K562 (cell line): ENCODE results near the gene DNAJB12. TPM values are rescaled to one million over a fixed set of nuclear protein-coding genes. Genes with fewer than 3 reads are reported as not detected.
A peak's percentile ranks its signal among the peaks of the same experiment; 100 is the strongest.

Experiments
- ATAC-seq: fragments of 200-7000 bp; cut with Tn5 transposase; 3 replicates; pipeline ENCODE4 v1.9.1; 2020; ENCODE audit warnings: moderate library complexity
- BruUV-seq: library from RNA; stranded (reverse); fragments of 400-500 nt; replicated peaks from 2 replicates; lab custom pipeline; 2021; lab: Mats Ljungman, UMichigan
- CTCF ChIA-PET: fragments of 300-600 bp; formaldehyde crosslinking; extraction: SDS; loops from one replicate; lab custom pipeline; 2021; ENCODE audit warnings: low intra/inter-chr PET ratio; lab: Yijun Ruan, JAX
- POLR2A ChIA-PET: fragments of 300-600, 350-650 bp; sonication (Branson Sonifier 250); formaldehyde crosslinking; extraction: SDS; loops from one replicate; lab custom pipeline; 2021; ENCODE audit warnings: antibody characterized with exemption, inconsistent platforms; lab: Yijun Ruan, JAX
- DNase-seq, 4 experiments: peaks; one replicate each; pipeline versions ENCODE4 v3.0.0 to v3.0.0-alpha.2; 2011 to 2018; ENCODE audit warnings: low spot score in 3 of 4, mixed read lengths in 3 of 4; ENCODE audit errors: extremely low read depth in 1 of 4
- FAIRE-seq: peaks from 2 replicates; lab custom pipeline; 2011; peaks lifted over from hg19 to GRCh38; lab: Jason Lieb, UNC
- H2AFZ ChIP-seq: 2 replicates; pipeline ENCODE4 v1.6.0; 2011; ENCODE audit warnings: low read depth, low read length, control low read depth, inconsistent platforms
- H3K27ac ChIP-seq: fragments of 200-600 bp; 3 replicates; pipeline ENCODE4 v1.8.0; 2011; ENCODE audit warnings: low read depth, mild to moderate bottlenecking, control low read depth, inconsistent platforms, low read length, moderate library complexity, mixed read lengths; ENCODE audit errors: extremely low read depth
- H3K27me3 ChIP-seq, 2 experiments: fragments of 300-600 bp in 1 of 2; 2 replicates in 1 of 2; 3 replicates in 1 of 2; pipeline versions ENCODE4 v1.6.0 to v1.8.0; 2011; ENCODE audit warnings: inconsistent platforms in 2 of 2, low read length in 2 of 2, mild to moderate bottlenecking in 1 of 2, mixed read lengths in 1 of 2, moderate library complexity in 1 of 2; ENCODE audit not compliant: control insufficient read depth in 2 of 2, insufficient read depth in 2 of 2
- H3K36me3 ChIP-seq: fragments of 300-600 bp; 3 replicates; pipeline ENCODE4 v1.8.0; 2011; ENCODE audit warnings: mild to moderate bottlenecking, low read length, inconsistent platforms; ENCODE audit not compliant: control insufficient read depth, insufficient read depth
- H3K4me1 ChIP-seq, 2 experiments: fragments of 200-600 bp in 1 of 2; replicated peaks in 1 of 2; 2 replicates in 1 of 2; 3 replicates in 1 of 2; pipeline versions ENCODE4 v1.5.1 to v1.8.0; 2011; ENCODE audit warnings: inconsistent platforms in 2 of 2, low read length in 2 of 2, mild to moderate bottlenecking in 1 of 2, mixed read lengths in 1 of 2, moderate library complexity in 1 of 2; ENCODE audit not compliant: control insufficient read depth in 2 of 2, insufficient read depth in 2 of 2
- H3K4me2 ChIP-seq: 2 replicates; pipeline ENCODE4 v1.6.1; 2011; ENCODE audit warnings: low read length, control low read depth, inconsistent platforms, mixed read lengths; ENCODE audit not compliant: insufficient read depth
- H3K4me3 ChIP-seq: fragments of 200-600 bp; sonication (generic), shearing (Covaris generic); 2 replicates; pipeline ENCODE4 v1.5.1; 2016; ENCODE audit warnings: control low read depth, inconsistent platforms
- H3K79me2 ChIP-seq: fragments of 200-600 bp; 3 replicates; pipeline ENCODE4 v1.8.0; 2011; ENCODE audit warnings: low read length, inconsistent platforms; ENCODE audit not compliant: control insufficient read depth, insufficient read depth
- H3K9ac ChIP-seq, 2 experiments: 2 replicates each; pipeline versions ENCODE4 v1.6.0 to v1.6.1; 2011; ENCODE audit warnings: low read depth in 2 of 2, low read length in 2 of 2, control low read depth in 1 of 2, inconsistent platforms in 1 of 2, mild to moderate bottlenecking in 1 of 2, mixed read lengths in 1 of 2; ENCODE audit not compliant: insufficient read depth in 1 of 2
- H3K9me1 ChIP-seq: one replicate; pipeline ENCODE4 v1.6.0; 2011; ENCODE audit warnings: inconsistent platforms, mild to moderate bottlenecking, low read length, moderate library complexity; ENCODE audit not compliant: control insufficient read depth, insufficient read depth
- H3K9me3 ChIP-seq: replicated peaks from 2 replicates; pipeline ENCODE4 v1.5.1; 2011; ENCODE audit warnings: low read depth, low read length, inconsistent platforms; ENCODE audit not compliant: control insufficient read depth, insufficient read depth
- H4K20me1 ChIP-seq: replicated peaks from 2 replicates; pipeline ENCODE4 v1.6.1; 2011; ENCODE audit warnings: low read length, inconsistent platforms, mixed read lengths; ENCODE audit not compliant: control insufficient read depth, insufficient read depth
- DEAF1 ChIP-seq: fragments of 450-650 bp; formaldehyde crosslinking; IDR thresholded peaks from 2 replicates; pipeline ENCODE4 v1.4.0; 2020; ENCODE audit warnings: mild to moderate bottlenecking, moderate library complexity
- GTF2A2 ChIP-seq: IDR thresholded peaks from 2 replicates; pipeline ENCODE4 v1.6.1; 2016; ENCODE audit warnings: mild to moderate bottlenecking, missing genetic modification characterization, missing compliant biosample characterization
- KLF10 ChIP-seq: fragments of 250-450 bp; sonication (Bioruptor Pico); IDR thresholded peaks from 2 replicates; pipeline ENCODE4 v1.6.1; 2021; ENCODE audit warnings: matching md5 sums
- PHF20 ChIP-seq: fragments of 450-650 bp; IDR thresholded peaks from 2 replicates; pipeline ENCODE4 v1.6.1; 2018; ENCODE audit not compliant: partially characterized antibody
- RBBP5 ChIP-seq: fragments of 200-600 bp; sonication (generic); IDR thresholded peaks from 2 replicates; pipeline ENCODE4 v1.6.1; 2012; ENCODE audit warnings: borderline replicate concordance, mild to moderate bottlenecking, low read length, control low read depth, inconsistent platforms; ENCODE audit not compliant: insufficient read depth, poor library complexity, severe bottlenecking
- SETDB1 ChIP-seq: IDR thresholded peaks from one replicate; pipeline ENCODE4 v1.6.1; 2012; ENCODE audit warnings: low read length, control low read depth, inconsistent platforms
- XRCC3 ChIP-seq: fragments of 450-650 bp; IDR thresholded peaks from 2 replicates; pipeline ENCODE4 v1.6.1; 2017; ENCODE audit warnings: mild to moderate bottlenecking, moderate library complexity
- ZC3H4 ChIP-seq: sonication (generic); formaldehyde crosslinking; IDR thresholded peaks from 2 replicates; pipeline ENCODE4 v1.9.0; 2021; ENCODE audit warnings: missing genetic modification reagents, borderline replicate concordance
- ZNF140 ChIP-seq: fragments of 250-450 bp; sonication (Bioruptor Pico); IDR thresholded peaks from 2 replicates; pipeline ENCODE4 v1.8.0; 2021; ENCODE audit warnings: moderate library complexity, mild to moderate bottlenecking, inconsistent platforms
- ZNF175 ChIP-seq: fragments of 200-800 bp; sonication (Bioruptor generic); IDR thresholded peaks from 2 replicates; pipeline ENCODE4 v1.6.1; 2016; ENCODE audit warnings: low read depth, mild to moderate bottlenecking, missing genetic modification characterization, missing compliant biosample characterization
- ZNF184 ChIP-seq: sonication (generic); formaldehyde crosslinking; IDR thresholded peaks from 2 replicates; pipeline ENCODE4 v1.5.0; 2020; ENCODE audit warnings: missing genetic modification reagents
- ZNF655 ChIP-seq: fragments of 250-450 bp; sonication (Bioruptor Pico); IDR thresholded peaks from 2 replicates; pipeline ENCODE4 v1.5.0; 2021
- ZNF695 ChIP-seq: fragments of 450-650 bp; formaldehyde crosslinking; IDR thresholded peaks from 2 replicates; pipeline ENCODE4 v1.4.0; 2020; ENCODE audit warnings: mild to moderate bottlenecking, moderate library complexity
- WGBS: fragments of 100-300 bp; shearing (Covaris generic); methylation state at CpG from one replicate; pipeline ENCODE4 v1.1.6; 2016; ENCODE audit warnings: low coverage, mixed read lengths; ENCODE audit not compliant: insufficient coverage; ENCODE audit errors: missing lambda C conversion rate; 5-methylcytosine and 5-hydroxymethylcytosine counted together
- in situ Hi-C: fragments of 300-500 bp; cut with MboI; formaldehyde crosslinking; loops from 4 replicates; pipeline ENCODE4 v1.15.0; 2018; ENCODE audit warnings: inconsistent platforms, mixed read lengths
- intact Hi-C: fragments of 100-400 bp; cut with micrococcal nuclease; formaldehyde crosslinking; loops from 2 replicates; pipeline ENCODE4 v1.14.2; 2022
- polyA plus RNA-seq, 8 experiments: library from polyadenylated mRNA; depleted of rRNA in 4 of 8; stranded (reverse) in 5 of 8; unstranded in 3 of 8; fragments of >200 nt; fragmentation: Nextera tagmentation in 2 of 8; fragmentation: Illumina TruSeq in 1 of 8; extraction: Ambion mirVana in 2 of 8; extraction: Trizol in 1 of 8; gene quantifications; 2 replicates each; pipeline versions ENCODE4 v1.2.1 to v1.2.3, GENCODE V29; 2011 to 2014; ENCODE audit warnings: inconsistent platforms in 1 of 8, missing spikeins in 1 of 8
- total RNA-seq, 7 experiments: library from RNA; depleted of rRNA in 6 of 7; stranded (reverse); fragments of >200 nt in 6 of 7; fragmentation: Illumina TruSeq in 2 of 7; extraction: Trizol in 2 of 7; gene quantifications; 2 replicates each; pipeline versions ENCODE4 v1.2.1 to v1.2.3, GENCODE V29; 2011 to 2021; ENCODE audit warnings: low replicate concordance in 1 of 7
- TF ChIP-seq, protein P1 (sequence below): IDR thresholded peaks from 3 replicates; pipeline ENCODE4 v1.6.1; 2011; ENCODE audit warnings: borderline replicate concordance, mild to moderate bottlenecking, moderate library complexity; ENCODE audit not compliant: insufficient read length; ENCODE audit errors: extremely low read depth

The DNAJB12 gene
- total and polyA plus RNA-seq, 9 of the 15 experiments (the other 6 are each of a cell fraction or from before 2014, with no cell fraction given) = 3.5 to 31.5 (median 20.3) TPM

GRCh38 chr10:72320676-72321247 is 34.0 kb downstream of the DNAJB12 start:
- H3K9ac ChIP-seq = peak overlapping the region; percentile 93 to 94
- in situ Hi-C loops (loop anchor here (5.0 kb wide), 1 partner anchor 43 kb away; no protein-coding TSS in a partner anchor), intact Hi-C loops (loop anchor here (1.0 to 2.0 kb wide), 4 partner anchors 12 to 76 kb away; no protein-coding TSS in a partner anchor)
- H3K27me3 ChIP-seq = no peaks in the 10 kb centered on the region
- peak; percentile 100 for FAIRE-seq
- peak; percentile 96 to 100 (median 98) for DNase-seq
- BruUV-seq = no TSS peak
- no peaks in the 10 kb centered on the region for H4K20me1 ChIP-seq
- WGBS = under 1% methylated on average over 12 of the region's 12 CpGs
- peak overlapping the region; percentile 61 for H2AFZ ChIP-seq
- H3K27ac ChIP-seq = peak overlapping the region; percentile 97
- peak overlapping the region; percentile 82 for H3K4me2 ChIP-seq
- no peaks in the 10 kb centered on the region for H3K9me3 ChIP-seq
- CTCF ChIA-PET = no interaction called here
- H3K9me1 ChIP-seq = peaks cover 8% of the 10 kb centered on the region
- H3K36me3 ChIP-seq = no peaks in the 10 kb centered on the region
- peak; percentile 91 for ATAC-seq
- H3K4me3 ChIP-seq = peak overlapping the region; percentile 25
- H3K79me2 ChIP-seq = no peaks in the 10 kb centered on the region
- peaks cover 59 to 72% of the 10 kb centered on the region in 2 experiments for H3K4me1 ChIP-seq
- POLR2A ChIA-PET = interaction anchor here (0.5 to 9.2 kb wide), 42 partner anchors 9 to 1452 kb away, joined by 3 to 267 read pairs (median 5); partner anchors contain the start of genes ANAPC16, ASCC1 and DDIT4
- no peak for TF ChIP-seq RBBP5
- TF ChIP-seq PHF20 = peak; percentile 67
- TF ChIP-seq ZNF184 (CRISPR knock-in tag) = no peak
- TF ChIP-seq XRCC3 = no peak
- no peak for TF ChIP-seq ZNF655 (CRISPR knock-in tag)
- TF ChIP-seq ZC3H4 = no peak
- TF ChIP-seq ZNF140 (CRISPR knock-in tag) = no peak
- TF ChIP-seq SETDB1 = no peak
- no peak; the same call in none of the 2 replicates for TF ChIP-seq DEAF1
- TF ChIP-seq ZNF175 (CRISPR knock-in tag) = peak; percentile 97
- no peak for TF ChIP-seq KLF10
- TF ChIP-seq, protein P1, sequence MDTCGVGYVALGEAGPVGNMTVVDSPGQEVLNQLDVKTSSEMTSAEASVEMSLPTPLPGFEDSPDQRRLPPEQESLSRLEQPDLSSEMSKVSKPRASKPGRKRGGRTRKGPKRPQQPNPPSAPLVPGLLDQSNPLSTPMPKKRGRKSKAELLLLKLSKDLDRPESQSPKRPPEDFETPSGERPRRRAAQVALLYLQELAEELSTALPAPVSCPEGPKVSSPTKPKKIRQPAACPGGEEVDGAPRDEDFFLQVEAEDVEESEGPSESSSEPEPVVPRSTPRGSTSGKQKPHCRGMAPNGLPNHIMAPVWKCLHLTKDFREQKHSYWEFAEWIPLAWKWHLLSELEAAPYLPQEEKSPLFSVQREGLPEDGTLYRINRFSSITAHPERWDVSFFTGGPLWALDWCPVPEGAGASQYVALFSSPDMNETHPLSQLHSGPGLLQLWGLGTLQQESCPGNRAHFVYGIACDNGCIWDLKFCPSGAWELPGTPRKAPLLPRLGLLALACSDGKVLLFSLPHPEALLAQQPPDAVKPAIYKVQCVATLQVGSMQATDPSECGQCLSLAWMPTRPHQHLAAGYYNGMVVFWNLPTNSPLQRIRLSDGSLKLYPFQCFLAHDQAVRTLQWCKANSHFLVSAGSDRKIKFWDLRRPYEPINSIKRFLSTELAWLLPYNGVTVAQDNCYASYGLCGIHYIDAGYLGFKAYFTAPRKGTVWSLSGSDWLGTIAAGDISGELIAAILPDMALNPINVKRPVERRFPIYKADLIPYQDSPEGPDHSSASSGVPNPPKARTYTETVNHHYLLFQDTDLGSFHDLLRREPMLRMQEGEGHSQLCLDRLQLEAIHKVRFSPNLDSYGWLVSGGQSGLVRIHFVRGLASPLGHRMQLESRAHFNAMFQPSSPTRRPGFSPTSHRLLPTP = no peak
- no peak for TF ChIP-seq ZNF695
- no peak for TF ChIP-seq GTF2A2 (tag)
